Measurements from ENCODE around the gene PTPRN2. TPM values are rescaled to one million over a fixed set of nuclear protein-coding genes. Genes with fewer than 3 reads are reported as not detected.

PTPRN2 gene
- total RNA-seq, 1 donor from 2014 or later: 15.4 TPM

DNA sequence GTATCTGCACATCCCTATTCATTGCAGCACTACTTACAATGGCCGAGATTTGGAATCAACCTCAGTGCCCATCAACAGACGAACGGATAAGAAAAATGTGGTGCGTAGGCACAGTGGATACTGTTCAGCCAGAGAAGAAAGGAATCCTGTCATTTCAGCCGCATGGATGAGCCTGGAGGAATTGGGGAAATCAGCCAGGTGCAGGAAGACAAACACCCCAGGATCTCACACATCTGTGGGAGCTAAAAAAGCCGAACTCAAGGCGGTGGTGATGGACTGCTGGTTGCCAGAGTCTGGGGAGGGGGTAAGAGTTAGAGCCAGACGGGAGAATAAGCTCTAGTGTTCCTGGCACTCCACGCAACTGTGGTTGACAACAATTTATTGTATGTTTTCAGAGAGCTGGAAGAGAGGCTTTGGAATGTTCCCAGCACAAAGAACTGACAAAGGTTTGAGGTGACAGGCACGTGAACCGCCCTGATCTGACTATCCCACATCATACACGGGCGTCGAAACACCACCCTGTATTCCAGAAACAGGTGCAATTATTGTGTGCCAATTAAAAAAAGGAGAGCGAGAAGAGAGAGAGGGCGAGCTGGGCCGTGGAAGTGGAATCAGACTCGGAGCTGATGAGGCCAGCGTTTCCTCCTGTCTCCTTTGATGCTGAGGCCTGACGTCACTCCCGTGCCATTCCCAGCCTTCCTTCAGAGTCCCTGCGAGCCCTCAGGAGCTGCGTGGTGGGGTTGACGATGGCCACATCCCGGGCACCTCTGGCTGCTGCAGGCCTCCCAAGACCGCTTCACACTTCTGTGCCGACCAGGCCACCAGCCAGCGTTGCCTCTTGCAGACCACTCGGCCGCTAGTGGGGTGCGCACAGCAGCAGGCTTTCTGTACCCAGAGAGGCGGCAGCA lies 1061.4 kb downstream of the PTPRN2 start:
- no peak overlapping the region for H3K27ac Mint-ChIP-seq
- H3K27me3 Mint-ChIP-seq: peaks cover 4% of the 10 kb centered on the region
- TF ChIP-seq, protein P1, sequence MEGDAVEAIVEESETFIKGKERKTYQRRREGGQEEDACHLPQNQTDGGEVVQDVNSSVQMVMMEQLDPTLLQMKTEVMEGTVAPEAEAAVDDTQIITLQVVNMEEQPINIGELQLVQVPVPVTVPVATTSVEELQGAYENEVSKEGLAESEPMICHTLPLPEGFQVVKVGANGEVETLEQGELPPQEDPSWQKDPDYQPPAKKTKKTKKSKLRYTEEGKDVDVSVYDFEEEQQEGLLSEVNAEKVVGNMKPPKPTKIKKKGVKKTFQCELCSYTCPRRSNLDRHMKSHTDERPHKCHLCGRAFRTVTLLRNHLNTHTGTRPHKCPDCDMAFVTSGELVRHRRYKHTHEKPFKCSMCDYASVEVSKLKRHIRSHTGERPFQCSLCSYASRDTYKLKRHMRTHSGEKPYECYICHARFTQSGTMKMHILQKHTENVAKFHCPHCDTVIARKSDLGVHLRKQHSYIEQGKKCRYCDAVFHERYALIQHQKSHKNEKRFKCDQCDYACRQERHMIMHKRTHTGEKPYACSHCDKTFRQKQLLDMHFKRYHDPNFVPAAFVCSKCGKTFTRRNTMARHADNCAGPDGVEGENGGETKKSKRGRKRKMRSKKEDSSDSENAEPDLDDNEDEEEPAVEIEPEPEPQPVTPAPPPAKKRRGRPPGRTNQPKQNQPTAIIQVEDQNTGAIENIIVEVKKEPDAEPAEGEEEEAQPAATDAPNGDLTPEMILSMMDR (conservative IDR thresholded peaks at IDR 0.05): no peak
- no peaks in the 10 kb centered on the region for H3K9me3 Mint-ChIP-seq
- no peaks in the 10 kb centered on the region for H3K36me3 Mint-ChIP-seq
- peaks cover 10% of the 10 kb centered on the region for H3K4me1 Mint-ChIP-seq (ENCODE audit: unreplicated experiment)
- peak; percentile 64 for DNase-seq (ENCODE audit: extremely low spot score, unreplicated experiment)
- no peak overlapping the region for H3K4me3 Mint-ChIP-seq

DNA sequence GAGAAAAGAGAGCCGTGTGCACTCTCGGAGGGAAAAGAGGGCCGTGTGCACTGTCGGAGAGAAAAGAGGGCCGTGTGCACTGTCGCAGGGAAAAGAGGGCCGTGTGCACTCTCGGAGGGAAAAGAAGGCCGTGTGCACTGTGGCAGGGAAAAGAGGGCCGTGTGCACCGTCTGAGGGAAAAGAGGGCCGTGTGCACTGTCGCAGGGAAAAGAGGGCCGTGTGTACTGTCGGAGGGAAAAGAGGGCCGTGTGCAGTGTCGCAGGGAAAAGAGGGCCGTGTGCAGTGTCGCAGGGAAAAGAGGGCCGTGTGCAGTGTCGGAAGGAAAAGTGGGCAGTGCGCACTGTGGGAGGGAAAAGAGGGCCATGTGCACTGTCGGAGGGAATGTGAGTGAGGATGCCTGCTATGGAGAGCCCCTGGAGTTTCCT lies 1062.1 kb downstream of the PTPRN2 start:
- Mint-ChIP-seq H3K36me3 (no peaks in the 10 kb centered on the region), H3K4me3 (no peak overlapping the region), H3K27ac (no peak overlapping the region), H3K4me1 (ENCODE audit: unreplicated experiment) (peaks cover 10% of the 10 kb centered on the region), H3K27me3 (peaks cover 4% of the 10 kb centered on the region), H3K9me3 (no peaks in the 10 kb centered on the region)
- peak; percentile 7 for DNase-seq (ENCODE audit: extremely low spot score, unreplicated experiment)
- TF ChIP-seq, protein P1 (conservative IDR thresholded peaks at IDR 0.05): no peak

DNA sequence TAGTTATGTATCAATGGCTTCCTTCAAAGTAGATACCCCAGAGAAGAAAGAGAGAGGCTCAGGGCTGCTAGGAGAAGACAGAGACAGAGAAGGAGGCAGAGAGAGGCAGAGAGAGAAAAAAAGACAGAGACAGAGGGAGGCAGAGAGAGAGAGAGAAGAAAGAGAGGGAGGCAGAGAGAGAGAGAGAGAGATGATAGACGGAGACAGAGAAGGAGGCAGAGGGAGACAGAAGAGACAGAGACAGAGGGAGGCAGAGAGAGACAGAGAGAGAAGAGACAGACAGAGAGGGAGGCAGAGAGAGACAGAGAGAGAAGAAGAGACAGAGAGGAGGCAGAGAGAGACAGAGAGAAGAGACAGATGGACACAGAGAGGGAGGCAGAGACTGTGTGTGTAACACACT lies 1062.9 kb downstream of the PTPRN2 start:
- DNase-seq (ENCODE audit: extremely low spot score, unreplicated experiment): no peak
- Mint-ChIP-seq H3K4me3 (no peak overlapping the region), H3K27me3 (peaks cover 4% of the 10 kb centered on the region), H3K4me1 (ENCODE audit: unreplicated experiment) (peaks cover 13% of the 10 kb centered on the region), H3K9me3 (no peaks in the 10 kb centered on the region), H3K27ac (no peak overlapping the region), H3K36me3 (no peaks in the 10 kb centered on the region)
- TF ChIP-seq, protein P1 (conservative IDR thresholded peaks at IDR 0.05): no peak

DNA sequence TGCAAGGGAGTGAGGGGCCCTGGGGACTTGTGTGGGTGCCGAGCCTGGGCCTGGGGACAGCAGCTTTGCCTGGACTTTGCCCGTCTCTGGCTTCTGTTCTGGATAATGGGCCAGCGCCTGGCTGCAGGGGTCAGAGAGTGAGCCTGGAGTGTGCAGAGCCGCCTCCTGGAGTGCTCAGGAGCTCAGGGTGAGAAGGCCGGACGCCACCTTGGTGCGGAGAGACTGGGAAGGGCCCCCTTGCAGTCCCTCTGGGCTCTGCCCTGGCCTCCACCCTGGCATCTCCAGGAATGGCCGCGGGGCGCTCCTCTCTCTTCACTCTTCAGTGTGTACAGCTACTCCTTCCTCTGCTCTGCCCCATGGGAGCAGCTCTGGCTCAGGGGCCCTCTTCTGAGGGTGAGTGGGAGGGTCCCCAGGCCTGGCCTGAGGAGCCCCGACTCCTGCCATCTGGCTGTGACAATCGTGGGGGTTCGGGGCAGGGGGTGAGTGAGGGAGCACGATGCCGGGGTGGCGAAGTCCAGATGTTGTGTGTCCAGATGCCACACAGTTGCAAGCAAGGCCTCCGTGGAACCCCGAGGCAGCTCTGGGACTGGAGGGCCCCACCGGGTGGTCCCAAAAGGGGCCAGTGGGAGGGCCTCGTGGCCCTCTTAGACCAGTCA lies 1063.7 kb downstream of the PTPRN2 start:
- TF ChIP-seq, protein P1 (conservative IDR thresholded peaks at IDR 0.05): no peak
- peaks cover 4% of the 10 kb centered on the region for H3K27me3 Mint-ChIP-seq
- peak; percentile 68 for DNase-seq (ENCODE audit: extremely low spot score, unreplicated experiment)
- H3K27ac Mint-ChIP-seq: no peak overlapping the region
- H3K9me3 Mint-ChIP-seq: no peaks in the 10 kb centered on the region
- H3K4me1 Mint-ChIP-seq (ENCODE audit: unreplicated experiment): peaks cover 17% of the 10 kb centered on the region
- H3K4me3 Mint-ChIP-seq: no peak overlapping the region
- no peaks in the 10 kb centered on the region for H3K36me3 Mint-ChIP-seq

DNA sequence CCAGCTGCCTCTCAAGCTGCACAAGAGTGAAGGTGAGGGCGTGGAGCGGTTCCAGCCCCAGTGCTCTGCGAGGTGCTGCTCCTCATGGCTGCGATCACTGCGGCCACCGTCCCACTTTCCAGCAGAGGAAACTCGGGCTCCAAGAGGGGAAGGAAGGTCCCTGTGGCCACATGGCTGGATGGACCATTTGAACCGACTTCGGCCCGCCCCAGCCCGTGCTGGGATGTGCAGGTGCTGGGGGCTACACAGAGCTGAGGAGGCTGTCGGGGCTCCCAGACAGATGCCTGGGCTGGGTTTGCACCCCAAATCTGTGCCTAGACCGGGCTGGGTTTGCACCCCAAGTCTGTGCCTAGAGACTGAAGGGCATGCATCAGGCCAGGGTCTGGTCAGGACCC lies 1064.3 kb downstream of the PTPRN2 start:
- peaks cover 17% of the 10 kb centered on the region for H3K4me1 Mint-ChIP-seq (ENCODE audit: unreplicated experiment)
- TF ChIP-seq, protein P1 (conservative IDR thresholded peaks at IDR 0.05): no peak
- DNase-seq (ENCODE audit: extremely low spot score, unreplicated experiment): no peak
- H3K27me3 Mint-ChIP-seq: peaks cover 4% of the 10 kb centered on the region
- H3K36me3 Mint-ChIP-seq: no peaks in the 10 kb centered on the region
- H3K9me3 Mint-ChIP-seq: no peaks in the 10 kb centered on the region
- no peak overlapping the region for H3K27ac Mint-ChIP-seq
- H3K4me3 Mint-ChIP-seq: no peak overlapping the region

All from type B pancreatic cell (in vitro differentiated cells).